NB4 (cell line): Measurements from ENCODE around the gene BEX3.

Experiments used
- DNase-seq: peaks from one replicate; pipeline ENCODE4 v3.0.0; 2010; ENCODE audit warnings: low read depth
- H3K4me3 ChIP-seq: one replicate; pipeline ENCODE4 v1.5.1; 2011; ENCODE audit warnings: mild to moderate bottlenecking, low read depth, low read length, moderate library complexity
- MYC ChIP-seq: IDR thresholded peaks from 2 replicates; pipeline ENCODE4 v1.6.1; 2011; ENCODE audit warnings: low read depth, low read length
- POLR2A ChIP-seq: IDR thresholded peaks from 2 replicates; pipeline ENCODE4 v1.6.1; 2011; ENCODE audit warnings: mild to moderate bottlenecking; ENCODE audit not compliant: insufficient read length; ENCODE audit errors: extremely low read depth
- TF ChIP-seq, protein P1 (sequence below): IDR thresholded peaks from 2 replicates; pipeline ENCODE4 v1.6.1; 2011; ENCODE audit warnings: low read depth, low read length
- TF ChIP-seq, protein P2 (sequence below): IDR thresholded peaks from one replicate; pipeline ENCODE4 v1.5.1; 2012; ENCODE audit warnings: low read depth, low read length

The BEX3 gene

DNA sequence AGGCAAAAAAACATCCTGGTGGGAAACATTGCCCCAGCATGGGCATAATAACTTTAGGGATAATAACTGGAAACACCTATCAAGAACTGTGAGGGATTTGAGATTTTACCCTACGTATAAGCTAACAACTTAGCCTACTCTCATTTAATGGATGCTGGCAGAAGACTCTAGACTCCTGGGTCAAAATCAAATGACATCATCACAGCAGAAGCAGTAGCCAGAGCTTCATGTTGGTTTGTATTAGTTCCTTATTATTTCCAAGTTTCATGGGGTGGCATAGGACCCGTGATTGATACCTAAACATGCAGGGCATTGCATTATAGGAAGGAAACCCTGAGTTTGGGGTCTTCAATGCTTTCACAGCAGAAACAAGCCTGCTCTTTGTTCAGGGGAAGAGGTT is 15.4 kb upstream of the BEX3 start:
- H3K4me3 ChIP-seq, result no peak overlapping the region
- DNase-seq, result no peak
- TF ChIP-seq, protein P1, sequence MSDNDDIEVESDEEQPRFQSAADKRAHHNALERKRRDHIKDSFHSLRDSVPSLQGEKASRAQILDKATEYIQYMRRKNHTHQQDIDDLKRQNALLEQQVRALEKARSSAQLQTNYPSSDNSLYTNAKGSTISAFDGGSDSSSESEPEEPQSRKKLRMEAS, result no peak
- no peak for TF ChIP-seq POLR2A
- TF ChIP-seq MYC, result no peak
- TF ChIP-seq, protein P2, sequence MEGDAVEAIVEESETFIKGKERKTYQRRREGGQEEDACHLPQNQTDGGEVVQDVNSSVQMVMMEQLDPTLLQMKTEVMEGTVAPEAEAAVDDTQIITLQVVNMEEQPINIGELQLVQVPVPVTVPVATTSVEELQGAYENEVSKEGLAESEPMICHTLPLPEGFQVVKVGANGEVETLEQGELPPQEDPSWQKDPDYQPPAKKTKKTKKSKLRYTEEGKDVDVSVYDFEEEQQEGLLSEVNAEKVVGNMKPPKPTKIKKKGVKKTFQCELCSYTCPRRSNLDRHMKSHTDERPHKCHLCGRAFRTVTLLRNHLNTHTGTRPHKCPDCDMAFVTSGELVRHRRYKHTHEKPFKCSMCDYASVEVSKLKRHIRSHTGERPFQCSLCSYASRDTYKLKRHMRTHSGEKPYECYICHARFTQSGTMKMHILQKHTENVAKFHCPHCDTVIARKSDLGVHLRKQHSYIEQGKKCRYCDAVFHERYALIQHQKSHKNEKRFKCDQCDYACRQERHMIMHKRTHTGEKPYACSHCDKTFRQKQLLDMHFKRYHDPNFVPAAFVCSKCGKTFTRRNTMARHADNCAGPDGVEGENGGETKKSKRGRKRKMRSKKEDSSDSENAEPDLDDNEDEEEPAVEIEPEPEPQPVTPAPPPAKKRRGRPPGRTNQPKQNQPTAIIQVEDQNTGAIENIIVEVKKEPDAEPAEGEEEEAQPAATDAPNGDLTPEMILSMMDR, result no peak

DNA sequence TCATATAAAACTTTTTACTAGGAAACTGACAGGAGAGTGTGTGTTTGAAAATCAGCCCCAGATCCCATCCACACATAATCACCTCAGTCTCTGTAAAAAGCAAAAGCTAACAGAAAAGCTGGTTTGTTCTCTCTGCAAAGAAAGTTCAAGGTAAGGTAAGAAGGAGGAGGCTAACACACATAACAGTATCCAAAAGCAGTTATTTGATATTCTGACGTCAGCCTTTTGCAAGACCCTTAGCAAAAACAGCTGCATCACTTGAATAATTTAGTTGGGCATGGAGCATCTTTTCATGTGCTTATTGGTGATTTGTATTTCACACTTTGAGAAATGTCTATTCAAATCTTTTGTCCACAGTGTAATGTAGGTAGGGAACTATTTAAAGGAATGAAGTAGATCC is 14.5 kb upstream of the BEX3 start:
- H3K4me3 ChIP-seq, result no peak overlapping the region
- DNase-seq, result no peak

DNA sequence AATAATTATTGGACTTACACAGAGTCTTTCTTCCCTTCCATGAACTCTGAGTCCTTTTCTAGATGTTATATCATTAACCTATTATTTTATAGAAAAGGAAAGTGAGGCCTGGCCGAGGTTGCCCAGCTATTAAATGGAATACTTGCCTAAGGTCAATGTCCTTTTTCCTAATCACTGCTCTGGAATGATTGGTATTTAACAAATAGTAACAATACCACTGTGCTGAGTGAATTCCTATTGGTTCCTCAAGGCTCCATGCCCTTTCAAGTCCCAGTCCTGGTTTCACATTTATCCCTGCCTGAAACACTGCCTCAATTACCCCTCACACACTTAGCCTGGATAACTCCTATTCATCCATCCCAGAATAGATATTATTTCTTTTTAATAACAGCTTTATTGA is 13.9 kb upstream of the BEX3 start:
- no peak for DNase-seq
- TF ChIP-seq, protein P1, result no peak
- TF ChIP-seq, protein P2, result no peak
- no peak for TF ChIP-seq MYC
- H3K4me3 ChIP-seq, result no peak overlapping the region

More for the DNA sequence above, 14.5 kb upstream of the BEX3 start:
- TF ChIP-seq, protein P2, result no peak
- TF ChIP-seq MYC (no peak), POLR2A (no peak)
- TF ChIP-seq, protein P1, result no peak

DNA sequence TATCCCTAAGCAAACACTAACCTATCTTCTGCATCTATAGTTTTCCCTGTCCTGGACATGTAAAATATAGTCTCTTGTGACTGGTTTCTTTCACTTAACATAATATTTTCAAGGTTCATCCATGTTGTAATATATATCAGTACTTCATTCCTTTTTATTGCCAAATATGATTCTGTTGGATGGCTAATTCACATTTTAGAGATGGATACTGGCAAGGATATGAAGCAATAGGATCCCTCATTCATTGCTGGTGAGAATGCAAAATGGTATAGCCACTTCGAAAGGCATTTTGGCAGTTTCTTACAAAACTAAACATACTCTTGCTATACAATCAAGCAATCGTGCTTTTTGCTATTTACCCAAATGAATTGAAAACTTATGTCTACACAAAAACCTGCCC is 13.3 kb upstream of the BEX3 start:
- no peak overlapping the region for H3K4me3 ChIP-seq
- DNase-seq, result no peak
- TF ChIP-seq, protein P1, result no peak
- TF ChIP-seq, protein P2, result no peak
- TF ChIP-seq MYC (no peak), POLR2A (no peak)

DNA sequence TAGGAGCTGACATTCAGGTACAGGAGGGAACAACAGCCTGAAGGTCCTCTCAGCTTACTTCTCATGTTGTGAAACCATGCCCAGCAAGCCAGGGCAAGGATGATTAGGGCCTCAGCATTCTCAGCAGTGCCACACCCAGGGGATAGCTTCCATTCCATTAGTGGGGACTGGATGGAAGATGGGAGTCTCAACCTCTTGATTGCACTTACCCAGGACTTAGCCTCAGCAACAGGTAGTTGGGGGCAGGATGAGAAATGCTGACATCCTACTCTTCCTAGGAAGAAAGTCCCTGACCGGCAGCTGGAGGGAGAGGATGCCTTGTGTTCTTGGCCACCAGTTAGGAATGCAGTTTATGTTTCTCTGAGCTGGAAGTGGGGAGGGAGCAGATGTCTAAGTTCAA is 8.8 kb upstream of the BEX3 start:
- DNase-seq, result no peak
- no peak for TF ChIP-seq POLR2A
- H3K4me3 ChIP-seq, result no peak overlapping the region

DNA sequence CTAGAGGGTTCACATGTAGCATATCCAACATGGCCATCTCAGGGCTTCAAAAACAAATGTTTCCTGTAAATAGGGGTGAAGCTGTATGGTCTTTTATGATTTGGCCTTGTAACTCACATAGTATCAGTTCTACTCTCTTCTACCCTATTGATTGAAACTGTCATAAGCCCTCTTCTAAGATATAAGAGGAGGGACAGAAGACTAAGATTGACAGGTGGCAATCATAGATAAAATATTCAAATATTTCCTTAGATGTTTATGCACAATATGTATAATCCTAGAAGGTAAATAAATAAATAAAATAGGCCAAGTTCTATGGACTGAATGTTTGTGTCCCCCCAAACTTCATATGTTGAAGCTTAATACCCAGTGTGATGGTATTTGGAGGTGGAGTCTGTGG is 6.9 kb upstream of the BEX3 start:
- TF ChIP-seq, protein P1, result no peak
- no peak for TF ChIP-seq POLR2A
- TF ChIP-seq MYC, result no peak
- TF ChIP-seq, protein P2, result no peak

More for the DNA sequence above, 6.9 kb upstream of the BEX3 start:
- DNase-seq, result no peak
- no peak overlapping the region for H3K4me3 ChIP-seq
